GM18502 (cell line): Measurements from ENCODE around the gene GSG1.

ENCODE experiments used
- ATAC-seq: cut with Tn5 transposase; IDR thresholded peaks from one replicate; pipeline ENCODE4 v1.9.1; 2021; ENCODE audit warnings: mild to moderate bottlenecking; ENCODE audit not compliant: unreplicated experiment, poor library complexity

GSG1 gene

GRCh38 chr12:13103391-13104033 lies at the start of gene GSG1:
Gene GSG1 (minus strand): TSS chr12:13103667. CDS start chr12:13103512, 155 bp downstream.
- no peak for ATAC-seq

GRCh38 chr12:13153180-13153579 lies 49.7 kb upstream of the GSG1 start:
- ATAC-seq = no peak

- no peak for ATAC-seq
These were observed 49.3 kb upstream of the GSG1 start for GRCh38 chr12:13152756-13153155.

GRCh38 chr12:13152281-13152680 lies 48.8 kb upstream of the GSG1 start:
- no peak for ATAC-seq

GRCh38 chr12:13149411-13149810 lies 45.9 kb upstream of the GSG1 start:
- no peak for ATAC-seq

- no peak for ATAC-seq
These were observed 45.0 kb upstream of the GSG1 start for GRCh38 chr12:13148485-13148847.

- ATAC-seq = no peak
These were observed 44.4 kb upstream of the GSG1 start for GRCh38 chr12:13147688-13148484.

GRCh38 chr12:13146336-13146938 lies 43.0 kb upstream of the GSG1 start:
- no peak for ATAC-seq

- ATAC-seq = no peak
These were observed 40.9 kb upstream of the GSG1 start for GRCh38 chr12:13144266-13144828.

- ATAC-seq = no peak
These were observed 39.3 kb upstream of the GSG1 start for GRCh38 chr12:13142747-13143146.

GRCh38 chr12:13141686-13142085 lies 38.2 kb upstream of the GSG1 start:
- ATAC-seq = no peak

- no peak for ATAC-seq
These were observed 32.1 kb upstream of the GSG1 start for GRCh38 chr12:13135371-13136178.

- no peak for ATAC-seq
These were observed 30.4 kb upstream of the GSG1 start for GRCh38 chr12:13133886-13134285.

- no peak for ATAC-seq
These were observed 27.5 kb upstream of the GSG1 start for GRCh38 chr12:13130981-13131380.

GRCh38 chr12:13128291-13128965 lies 25.0 kb upstream of the GSG1 start:
- no peak for ATAC-seq

GRCh38 chr12:13127444-13127843 lies 24.0 kb upstream of the GSG1 start:
- ATAC-seq = no peak

GRCh38 chr12:13126494-13126893 lies 23.0 kb upstream of the GSG1 start:
- ATAC-seq = no peak

- ATAC-seq = no peak
These were observed 22.5 kb upstream of the GSG1 start for GRCh38 chr12:13125996-13126395.

GRCh38 chr12:13124656-13125505 lies 21.4 kb upstream of the GSG1 start:
- ATAC-seq = no peak
